HG02938 (cell line): Measurements from ENCODE around the gene GSTM4.

Source experiments
- ATAC-seq: cut with Tn5 transposase; IDR thresholded peaks from one replicate; pipeline ENCODE4 v1.9.1; 2021; ENCODE audit warnings: mild to moderate bottlenecking, moderate library complexity; ENCODE audit not compliant: unreplicated experiment

The GSTM4 gene

DNA sequence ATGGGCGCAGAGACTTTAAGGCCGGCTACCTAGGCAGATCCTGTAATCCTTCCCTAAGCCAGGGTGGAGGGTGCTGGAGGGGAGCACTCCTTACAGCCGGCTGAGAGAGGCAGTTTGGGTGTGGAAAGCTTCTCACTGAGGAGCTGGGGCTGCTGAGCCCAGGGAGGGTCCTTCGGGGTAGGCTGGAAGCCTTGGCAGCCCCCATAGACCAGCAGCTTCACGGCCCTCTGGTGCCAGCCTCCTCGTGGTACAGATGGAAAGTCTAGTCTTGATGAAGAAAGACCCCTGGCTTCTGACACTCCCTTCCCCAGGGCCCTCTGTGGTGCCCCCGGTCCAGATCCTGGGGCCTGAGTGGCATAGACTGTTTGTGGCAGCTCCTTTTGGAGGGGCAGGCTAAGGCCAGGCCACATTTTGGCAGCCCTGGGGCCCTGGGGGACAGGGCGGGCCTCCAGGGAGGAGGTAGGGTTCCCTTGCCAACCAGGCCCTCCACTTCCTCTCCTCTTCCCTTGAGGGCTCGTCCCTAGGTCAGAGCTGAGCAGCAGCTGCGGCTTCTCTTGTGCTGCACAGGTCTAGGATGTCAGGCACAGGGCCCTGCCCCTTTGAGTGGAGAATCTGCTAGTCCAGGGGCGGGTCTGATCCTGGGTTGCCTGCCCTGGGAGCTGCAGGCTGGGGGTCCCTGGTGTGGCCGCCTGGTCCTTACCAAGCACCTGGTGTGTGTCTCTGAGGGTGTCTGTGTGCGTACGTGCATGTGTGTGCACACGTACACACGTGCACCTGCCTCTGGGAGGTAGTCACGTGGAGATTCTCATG is 31.5 kb upstream of the GSTM4 start:
- ATAC-seq, result no peak

DNA sequence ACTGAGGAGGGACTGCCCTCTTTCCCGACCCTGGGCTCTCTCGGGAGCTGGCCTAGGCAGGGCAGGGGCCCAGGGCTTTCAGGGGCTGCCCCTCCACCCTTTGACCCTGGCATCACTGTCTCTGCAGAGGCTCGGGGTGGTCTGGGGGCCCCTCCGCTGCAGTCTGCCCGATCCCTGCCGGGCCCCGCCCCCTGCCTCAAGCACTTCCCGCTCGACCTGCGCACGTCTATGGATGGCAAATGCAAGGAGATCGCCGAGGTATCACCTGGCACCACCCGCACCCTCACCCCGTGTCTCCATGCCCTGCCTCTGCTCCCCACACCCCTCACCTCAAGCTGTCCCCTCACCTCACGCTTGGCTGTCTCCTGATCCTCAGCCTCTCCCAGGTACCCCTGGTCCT is 30.7 kb upstream of the GSTM4 start:
- no peak for ATAC-seq

DNA sequence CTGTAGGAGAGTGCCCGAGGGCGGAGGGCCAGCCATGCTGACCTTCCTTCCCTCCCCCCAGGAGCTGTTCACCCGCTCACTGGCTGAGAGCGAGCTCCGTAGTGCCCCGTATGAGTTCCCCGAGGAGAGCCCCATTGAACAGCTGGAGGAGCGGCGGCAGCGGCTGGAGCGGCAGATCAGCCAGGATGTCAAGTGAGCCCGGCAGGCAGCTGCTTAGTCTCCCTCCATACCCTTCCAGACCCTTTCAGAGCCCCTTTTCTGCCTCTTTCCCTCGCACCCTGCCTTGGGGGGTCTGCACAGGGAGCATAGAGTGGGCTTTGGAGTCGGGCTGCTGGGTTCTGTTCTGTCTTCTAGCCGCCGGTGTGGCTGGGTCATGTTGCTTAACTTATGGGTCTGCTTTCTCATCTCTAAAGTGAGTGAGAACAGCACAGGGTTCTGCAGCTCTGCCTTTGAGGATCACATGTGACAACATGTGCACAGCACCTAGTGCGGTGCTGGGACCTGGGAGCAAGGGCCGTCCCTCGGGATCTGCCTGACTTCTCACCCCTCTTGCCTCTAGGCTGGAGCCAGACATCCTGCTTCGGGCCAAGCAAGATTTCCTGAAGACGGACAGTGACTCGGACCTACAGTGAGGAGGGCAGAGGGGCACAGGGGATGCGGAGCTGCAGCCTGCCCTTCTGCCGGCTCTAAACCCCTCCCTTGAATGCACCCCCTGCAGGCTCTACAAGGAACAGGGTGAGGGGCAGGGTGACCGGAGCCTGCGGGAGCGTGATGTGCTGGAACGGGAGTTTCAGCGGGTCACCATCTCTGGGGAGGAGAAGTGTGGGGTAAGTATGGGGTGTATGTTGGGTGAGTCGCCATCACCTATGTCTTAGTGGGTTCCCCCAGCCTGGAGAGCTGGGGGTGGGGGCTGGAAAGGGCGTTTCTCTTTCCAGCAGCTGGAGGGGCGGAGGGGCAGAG is 30.0 kb upstream of the GSTM4 start:
- no peak for ATAC-seq

DNA sequence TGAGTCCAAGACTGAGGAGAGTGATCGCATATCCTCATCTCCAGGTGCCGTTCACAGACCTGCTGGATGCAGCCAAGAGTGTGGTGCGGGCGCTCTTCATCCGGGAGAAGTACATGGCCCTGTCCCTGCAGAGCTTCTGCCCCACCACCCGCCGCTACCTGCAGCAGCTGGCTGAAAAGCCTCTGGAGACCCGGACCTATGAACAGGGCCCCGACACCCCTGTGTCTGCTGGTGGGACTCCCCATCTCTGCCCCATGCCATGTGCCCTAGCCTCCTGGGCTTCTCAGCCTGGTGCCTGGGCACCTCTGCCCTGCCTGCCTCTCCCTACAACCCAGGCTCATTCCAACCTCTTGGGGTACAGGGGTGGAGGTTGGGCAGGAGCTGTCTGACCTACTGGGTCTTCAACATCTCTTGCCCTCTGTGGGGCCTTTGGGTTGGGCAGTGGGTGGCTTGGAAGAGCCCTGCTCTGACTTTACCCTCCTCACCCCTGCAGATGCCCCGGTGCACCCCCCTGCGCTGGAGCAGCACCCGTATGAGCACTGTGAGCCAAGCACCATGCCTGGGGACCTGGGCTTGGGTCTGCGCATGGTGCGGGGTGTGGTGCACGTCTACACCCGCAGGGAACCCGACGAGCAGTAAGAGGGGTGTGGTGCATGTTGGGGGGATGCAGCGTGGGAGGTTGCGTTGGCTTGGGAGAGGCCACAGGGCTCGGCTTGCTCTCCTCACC is 29.1 kb upstream of the GSTM4 start:
- ATAC-seq, result no peak

DNA sequence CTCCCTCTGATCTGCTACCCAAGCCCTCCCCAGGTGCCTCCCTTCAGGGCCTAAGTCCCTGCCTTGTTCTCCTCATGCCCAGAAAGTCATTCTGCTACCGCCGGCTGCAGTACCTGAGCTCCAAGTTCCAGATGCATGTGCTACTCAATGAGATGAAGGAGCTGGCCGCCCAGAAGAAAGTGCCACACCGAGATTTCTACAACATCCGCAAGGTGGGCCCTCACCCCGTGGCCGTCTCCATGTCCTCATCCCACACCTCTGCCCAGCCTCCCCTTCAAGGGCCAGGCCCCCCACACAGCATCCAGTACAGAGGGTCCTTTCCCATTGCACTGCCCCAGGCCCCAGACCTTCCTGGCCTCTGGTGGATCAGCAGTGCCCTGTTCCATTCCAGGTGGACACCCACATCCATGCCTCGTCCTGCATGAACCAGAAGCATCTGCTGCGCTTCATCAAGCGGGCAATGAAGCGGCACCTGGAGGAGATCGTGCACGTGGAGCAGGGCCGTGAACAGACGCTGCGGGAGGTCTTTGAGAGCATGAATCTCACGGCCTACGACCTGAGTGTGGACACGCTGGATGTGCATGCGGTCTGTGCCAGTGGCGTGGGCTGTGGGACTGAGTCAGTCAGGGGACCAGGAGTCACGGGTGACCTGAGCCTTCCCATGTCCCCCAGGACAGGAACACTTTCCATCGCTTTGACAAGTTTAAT is 28.1 kb upstream of the GSTM4 start:
- ATAC-seq, result no peak

DNA sequence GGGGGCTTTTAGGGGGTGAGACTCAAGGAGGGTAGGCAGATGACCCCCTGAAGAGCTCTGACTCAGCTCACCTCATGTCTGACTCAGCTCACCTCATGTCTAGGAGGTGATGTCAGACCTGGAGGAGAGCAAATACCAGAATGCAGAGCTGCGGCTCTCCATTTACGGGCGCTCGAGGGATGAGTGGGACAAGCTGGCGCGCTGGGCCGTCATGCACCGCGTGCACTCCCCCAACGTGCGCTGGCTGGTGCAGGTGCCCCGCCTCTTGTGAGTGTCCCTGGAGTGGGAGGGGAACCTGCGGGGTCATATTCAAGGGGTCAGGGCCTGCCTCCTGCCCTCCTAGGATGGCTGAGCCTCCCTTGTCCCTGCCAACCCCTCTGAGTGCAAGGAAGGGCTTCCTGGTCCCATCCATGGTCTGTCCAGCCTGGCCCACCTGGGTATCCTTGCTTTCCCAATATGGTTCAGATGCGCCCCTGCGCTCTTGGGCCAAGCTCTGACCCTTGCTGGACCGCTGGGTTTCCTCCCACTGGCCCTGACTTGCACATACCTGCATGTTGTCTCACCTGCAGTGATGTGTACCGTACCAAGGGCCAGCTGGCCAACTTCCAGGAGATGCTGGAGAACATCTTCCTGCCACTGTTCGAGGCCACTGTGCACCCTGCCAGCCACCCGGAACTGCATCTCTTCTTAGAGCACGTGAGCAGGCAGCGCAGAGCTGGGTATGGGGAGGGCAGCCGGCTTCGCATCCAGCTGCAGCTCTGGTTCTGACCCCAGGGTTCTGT is 27.2 kb upstream of the GSTM4 start:
- ATAC-seq, result no peak

DNA sequence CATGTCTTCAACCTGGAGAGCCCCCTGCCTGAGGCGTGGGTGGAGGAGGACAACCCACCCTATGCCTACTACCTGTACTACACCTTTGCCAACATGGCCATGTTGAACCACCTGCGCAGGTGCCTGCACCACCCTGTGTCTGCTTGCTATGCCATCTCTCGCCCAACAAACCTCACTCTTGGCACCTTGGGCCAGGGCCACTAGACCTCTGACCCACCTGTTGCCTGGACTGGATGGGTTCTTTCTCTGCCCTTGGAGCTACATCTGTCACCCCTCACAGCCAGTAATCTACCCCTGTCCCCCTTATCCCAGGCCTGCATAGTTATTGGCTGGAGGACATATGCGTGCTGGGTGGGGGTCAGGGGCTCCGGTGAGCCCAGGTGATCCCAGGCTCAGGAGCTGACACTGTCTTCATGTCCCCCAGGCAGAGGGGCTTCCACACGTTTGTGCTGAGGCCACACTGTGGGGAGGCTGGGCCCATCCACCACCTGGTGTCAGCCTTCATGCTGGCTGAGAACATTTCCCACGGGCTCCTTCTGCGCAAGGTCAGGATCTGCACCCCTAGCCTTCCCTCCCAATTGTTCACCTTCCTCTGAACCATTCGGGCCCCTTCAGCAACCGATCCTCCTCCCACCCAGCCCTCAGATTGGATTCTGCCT is 26.4 kb upstream of the GSTM4 start:
- ATAC-seq, result no peak

DNA sequence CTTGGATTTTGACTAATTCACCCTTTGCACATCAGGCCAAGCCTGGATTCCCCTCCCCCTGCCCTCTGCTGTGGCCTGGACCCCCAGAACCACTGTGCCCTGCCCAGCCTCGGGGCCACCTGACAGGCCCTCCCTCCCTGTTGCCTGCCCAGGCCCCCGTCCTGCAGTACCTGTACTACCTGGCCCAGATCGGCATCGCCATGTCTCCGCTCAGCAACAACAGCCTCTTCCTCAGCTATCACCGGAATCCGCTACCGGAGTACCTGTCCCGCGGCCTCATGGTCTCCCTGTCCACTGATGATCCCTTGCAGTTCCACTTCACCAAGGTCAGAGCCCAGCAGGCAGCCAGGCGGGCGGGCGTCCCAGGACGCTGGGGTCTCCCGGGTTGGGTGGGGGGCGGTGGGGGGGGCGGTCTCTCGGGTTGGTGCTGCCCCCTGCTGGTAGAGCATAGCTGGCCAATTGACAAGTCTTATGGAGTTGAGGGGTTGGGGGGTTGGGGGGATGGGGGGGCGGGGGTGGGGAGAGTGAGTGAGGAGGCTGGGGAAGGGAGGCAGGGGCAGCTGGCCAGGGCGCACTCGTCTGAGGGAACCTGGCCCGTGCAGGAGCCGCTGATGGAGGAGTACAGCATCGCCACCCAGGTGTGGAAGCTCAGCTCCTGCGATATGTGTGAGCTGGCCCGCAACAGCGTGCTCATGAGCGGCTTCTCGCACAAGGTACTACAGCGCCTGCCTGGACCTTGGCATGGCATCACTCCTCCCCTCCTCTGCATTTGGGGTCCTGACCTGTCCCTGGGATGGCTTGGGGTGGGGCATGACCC is 25.6 kb upstream of the GSTM4 start:
- ATAC-seq, result no peak

DNA sequence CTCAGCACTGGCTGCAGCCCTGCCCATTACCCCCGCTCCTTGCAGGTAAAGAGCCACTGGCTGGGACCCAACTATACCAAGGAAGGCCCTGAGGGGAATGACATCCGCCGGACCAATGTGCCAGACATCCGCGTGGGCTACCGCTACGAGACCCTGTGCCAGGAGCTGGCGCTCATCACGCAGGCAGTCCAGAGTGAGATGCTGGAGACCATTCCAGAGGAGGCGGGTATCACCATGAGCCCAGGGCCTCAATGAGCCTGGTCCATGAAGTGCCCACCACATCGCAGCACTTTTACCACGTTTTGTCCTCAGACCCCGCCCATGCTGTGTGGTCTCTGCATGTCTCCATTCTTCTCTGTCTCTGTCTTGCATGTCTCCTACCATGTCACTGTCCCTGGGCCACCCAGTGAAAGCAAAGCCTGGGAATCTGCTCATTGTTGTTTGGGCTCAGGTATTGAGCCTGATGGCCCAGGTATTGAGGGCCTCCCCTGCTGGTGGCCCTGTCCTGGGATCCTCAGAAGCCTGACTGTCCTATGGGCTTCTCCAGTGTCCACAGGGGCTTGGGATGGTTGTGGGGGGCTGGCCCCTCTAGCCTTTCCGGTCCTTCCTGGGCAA is 24.9 kb upstream of the GSTM4 start:
- ATAC-seq, result no peak

DNA sequence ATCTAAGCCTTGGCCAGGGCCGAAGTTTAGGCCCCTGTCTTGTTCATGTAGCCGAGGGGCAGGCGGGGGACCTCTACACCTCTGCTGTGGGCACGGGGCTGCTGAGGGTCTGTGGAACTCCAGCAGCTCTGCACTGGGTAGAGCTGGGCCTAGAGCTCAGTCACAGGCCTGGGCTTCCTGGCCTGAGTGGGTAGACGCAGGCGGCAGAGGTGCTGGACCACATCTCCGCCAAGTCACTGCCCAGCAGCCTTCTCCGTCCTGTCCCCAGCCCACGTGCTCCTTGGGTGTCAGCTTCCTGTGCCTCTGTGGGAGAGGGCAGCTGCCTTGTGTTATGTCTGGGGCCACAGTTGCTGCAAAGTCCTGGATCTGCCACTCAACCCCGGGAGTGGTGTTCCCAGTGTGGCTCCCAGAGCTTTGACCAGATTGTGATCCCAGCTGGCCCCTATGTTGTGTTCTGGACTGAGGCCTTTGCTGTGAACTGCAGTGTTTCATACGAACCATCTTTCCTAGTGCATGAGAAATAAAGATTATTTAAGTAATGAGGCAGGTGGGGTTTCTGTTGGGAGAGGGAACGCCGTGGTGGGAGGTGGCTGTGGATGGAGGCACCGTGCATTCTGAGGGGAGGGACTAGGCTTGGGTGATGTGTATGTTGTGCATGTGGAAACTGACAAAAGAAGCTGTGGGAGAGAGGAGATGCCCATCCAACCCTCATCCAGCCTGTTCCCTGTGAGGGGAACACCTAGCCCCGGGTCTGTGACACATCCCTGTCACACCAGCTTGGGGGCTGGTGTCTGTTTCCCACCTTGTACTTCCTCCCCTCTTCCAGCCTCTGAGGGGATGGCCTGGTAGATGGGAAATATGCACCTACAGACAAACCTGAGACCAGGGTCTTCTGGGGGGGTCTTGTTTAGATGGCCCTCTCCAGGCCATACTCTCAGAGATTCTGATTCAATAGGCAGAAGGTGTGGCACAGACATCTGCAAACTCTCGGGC is 24.1 kb upstream of the GSTM4 start:
- no peak for ATAC-seq

DNA sequence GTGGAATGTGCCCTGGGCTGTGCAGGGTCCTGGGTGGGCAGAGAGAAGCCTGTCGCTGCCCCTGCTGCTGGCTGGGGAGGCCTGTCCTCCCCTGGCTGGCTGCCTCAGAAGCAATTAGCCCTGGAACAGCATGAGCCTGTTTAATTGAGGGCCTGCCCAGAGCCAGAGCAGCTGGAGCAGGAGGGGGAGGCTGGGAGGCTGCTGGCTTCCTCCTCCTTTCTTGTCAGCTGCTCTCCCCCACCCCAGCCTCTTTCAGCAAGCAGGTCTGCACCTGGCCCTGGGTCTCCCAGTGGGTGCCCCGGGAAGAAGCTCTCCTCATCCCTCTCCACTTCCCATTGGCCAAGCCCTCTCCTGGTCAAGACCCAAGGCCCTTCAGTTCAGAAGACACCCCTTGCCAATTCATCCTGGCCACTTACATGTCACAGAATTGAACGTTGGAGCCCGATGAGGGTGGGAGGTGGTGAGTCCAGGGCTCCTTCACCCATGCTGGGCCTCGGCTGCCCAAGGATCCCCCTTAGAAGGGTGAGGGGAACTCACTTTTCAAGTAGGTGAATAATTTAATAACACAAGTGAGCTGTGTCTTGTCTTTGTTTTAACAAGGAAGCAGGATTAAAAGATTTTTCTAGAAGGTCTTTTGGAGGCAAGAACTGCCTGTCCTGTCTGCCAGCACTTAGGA is 23.1 kb upstream of the GSTM4 start:
- ATAC-seq, result no peak

DNA sequence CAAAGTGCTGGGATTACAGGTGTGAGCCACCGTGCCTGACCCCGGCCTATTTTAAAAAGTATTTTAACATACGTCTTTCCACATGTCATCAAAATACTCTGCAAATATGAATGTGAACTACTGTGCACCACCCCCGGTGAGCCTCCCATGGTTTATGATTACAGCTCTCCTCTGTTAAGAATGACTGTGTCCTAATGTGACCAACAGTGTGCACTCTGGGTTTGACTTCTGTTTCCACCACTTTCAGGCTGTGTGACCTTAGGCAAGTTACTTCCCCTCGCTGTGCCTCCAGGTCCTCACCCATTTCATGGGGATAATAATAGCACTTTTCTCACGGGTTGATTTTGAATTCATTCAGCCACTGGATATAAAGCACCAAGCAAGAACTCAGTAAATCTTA is 21.6 kb upstream of the GSTM4 start:
- no peak for ATAC-seq

DNA sequence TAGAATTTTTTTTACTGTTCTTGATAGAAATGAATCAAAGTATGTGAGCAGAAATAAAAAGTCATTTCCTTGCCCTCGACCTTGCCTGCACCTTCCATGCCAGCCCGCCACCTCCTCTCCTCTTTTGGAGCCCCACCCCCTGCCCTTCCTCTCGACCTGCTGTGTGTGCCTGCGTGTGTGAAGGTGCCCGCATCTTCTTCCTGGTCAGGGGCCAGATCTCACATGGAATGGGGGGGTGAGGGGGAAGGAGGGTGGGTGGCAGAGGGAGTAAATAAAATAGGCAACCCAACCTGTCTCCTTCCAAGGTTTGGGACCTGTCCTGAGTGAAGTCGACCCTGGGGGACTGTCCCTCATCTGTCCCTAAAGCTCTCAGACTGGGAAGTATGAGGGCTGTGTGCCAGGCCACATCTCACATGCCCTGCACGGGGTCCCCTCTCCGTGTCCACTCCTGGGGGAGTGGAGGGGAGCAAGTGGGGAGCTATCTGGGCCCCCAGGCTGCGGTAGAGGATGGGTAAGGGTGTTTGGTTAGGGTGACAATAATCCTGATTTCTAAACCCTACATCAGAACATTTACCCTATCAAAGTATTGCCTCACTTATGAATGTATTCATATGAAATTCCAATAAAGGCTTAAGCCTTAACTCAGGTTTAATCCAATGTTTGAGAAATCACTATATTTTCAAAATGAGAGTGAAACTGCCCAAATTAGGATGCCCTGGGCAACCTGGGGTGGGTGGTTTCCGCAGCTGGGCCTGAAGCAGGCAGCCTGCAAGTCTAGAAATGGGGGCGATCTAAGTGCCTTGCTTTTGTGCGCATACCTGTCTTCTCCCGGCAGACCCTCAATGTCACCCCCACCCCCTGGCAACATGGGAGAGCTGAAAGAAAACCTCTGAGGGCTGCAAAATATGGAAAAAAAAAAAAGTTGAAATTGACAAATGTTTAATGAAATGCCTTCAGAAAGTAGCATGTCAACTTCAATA is 20.8 kb upstream of the GSTM4 start:
- no peak for ATAC-seq

DNA sequence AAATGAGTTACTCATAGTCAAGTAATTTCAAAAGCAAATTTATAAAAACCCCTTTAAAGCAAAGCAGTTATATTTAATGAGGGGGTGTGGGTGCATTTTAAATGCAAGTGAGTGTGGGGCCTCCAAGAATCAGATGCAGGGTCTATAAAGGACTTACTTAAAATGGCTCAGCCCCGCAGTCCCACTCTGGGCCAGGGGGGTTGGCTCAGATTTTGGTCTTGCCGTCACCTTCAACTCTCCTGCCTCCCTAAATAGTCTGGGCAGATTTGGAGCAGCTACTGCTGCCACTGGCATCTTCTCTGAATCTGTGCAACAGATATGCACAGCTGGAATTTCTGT is 20.1 kb upstream of the GSTM4 start:
- no peak for ATAC-seq

DNA sequence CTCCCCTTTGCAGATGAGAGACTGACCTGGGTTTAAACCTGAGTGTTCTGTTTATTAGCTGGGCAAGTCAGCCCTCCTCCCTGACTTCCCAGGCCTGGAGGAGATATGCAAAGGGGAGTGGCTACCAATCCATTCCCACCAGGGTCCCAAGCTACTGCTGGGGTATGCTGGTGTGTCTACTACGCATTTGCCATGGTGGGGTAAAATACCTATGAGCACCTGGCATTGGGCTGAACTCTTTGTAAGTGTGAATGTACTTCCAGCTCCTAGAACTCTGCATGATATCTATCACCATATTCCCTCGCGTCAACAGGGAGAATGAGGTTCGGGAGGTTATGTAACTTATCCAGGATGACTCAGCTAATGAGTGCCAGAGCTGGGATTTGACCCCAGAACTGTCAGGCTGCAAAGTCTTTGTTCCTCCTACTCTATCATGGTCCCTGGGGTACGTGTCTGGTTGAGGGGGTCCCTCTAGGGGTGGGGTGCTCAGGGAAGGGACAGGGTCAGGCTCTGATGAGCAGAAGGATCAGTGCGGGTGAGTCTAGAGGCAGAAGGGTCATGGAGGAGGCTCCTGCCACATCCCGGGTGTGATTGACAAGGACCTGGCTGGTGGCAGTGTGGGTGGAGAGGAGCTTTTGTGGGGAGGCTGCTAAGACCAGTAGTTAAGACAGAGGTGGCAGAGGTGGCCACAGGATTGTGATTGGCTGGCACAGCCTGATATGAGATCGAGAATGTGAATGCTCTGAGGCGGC is 19.5 kb upstream of the GSTM4 start:
- no peak for ATAC-seq
